ENCODE results near the gene NISCH. TPM values are rescaled to one million over a fixed set of nuclear protein-coding genes. Genes with fewer than 3 reads are reported as not detected.

The NISCH gene
- total and polyA plus RNA-seq, 9 donors: 47.2 to 91.9 (median 64.0) TPM

DNA sequence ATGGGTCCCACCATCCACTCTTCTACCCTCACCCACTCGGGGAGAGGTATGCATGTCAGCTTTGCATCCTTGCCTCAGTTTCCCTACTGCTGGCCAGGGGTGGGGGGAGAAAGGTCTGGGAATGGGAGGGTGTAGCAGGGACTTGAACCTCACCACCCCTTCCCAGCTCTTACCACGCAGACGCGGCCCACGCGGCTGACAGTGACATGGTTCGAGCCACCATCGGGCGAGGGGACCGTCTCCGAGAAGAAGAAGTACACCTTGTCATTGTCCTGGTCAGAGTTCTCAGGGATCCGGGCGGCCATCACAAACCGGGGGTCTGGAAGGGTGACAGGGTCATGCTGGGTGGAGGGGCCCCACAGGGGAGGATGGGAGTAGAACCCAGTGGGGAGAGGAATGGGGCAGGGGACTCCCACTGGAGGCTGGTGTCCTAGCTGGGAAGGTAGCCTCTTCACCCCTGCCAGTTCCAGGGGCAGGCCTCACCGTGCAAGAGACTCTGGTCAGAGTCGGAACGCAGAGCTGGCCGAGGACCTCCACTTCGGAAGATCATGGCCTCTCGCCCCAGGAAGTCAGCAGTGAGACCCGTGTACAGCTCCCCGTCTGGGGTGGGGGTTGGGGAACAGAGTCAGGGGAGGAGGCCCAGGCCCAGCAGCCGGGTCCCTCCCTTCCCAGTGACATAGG lies 14.2 kb upstream of the NISCH start:
- no peaks in the 10 kb centered on the region for H3K27me3 ChIP-seq (ENCODE audit: control insufficient read depth, insufficient read depth, low read length)

DNA sequence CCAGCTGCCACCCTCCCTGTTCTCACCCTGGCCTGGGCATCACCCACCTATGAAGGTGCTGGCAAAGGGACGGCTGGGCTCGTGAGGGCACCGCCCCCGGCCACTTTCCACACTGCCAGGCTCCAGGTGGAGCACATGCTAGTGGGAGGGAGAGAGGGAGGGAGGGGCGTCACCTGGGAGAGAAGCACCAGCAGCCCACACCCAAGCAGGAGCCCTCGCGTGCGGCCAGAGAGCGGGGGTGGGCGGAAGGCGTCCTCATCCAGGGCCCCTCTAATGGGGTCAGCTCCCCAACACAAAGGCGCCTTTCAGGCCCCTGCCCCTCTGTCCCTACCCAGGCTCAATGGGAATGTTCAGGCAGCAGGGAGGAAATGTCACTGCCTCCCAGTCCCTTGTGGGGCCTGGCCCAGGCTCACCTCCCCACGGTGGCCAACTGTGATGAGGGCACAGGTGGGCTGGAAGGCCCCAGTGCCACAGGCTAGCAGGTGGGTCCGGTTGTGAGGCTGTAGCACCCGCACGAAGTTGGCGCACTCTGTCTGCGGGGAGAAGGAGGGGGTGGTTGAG lies 13.6 kb upstream of the NISCH start:
- WGBS (ENCODE audit: insufficient coverage): 80% methylated on average over 13 of the region's 18 CpGs
- H3K36me3 ChIP-seq (ENCODE audit: control insufficient read depth, insufficient read depth, low read length): peaks cover 5% of the 10 kb centered on the region
- no peak overlapping the region for H3K4me3 ChIP-seq (ENCODE audit: low read length)
- peaks cover under 1% of the 10 kb centered on the region for H3K27me3 ChIP-seq (ENCODE audit: control insufficient read depth, insufficient read depth, low read length)
- H3K4me1 ChIP-seq (ENCODE audit: control insufficient read depth, insufficient read depth, low read length): peaks cover 52% of the 10 kb centered on the region
- H3K27ac ChIP-seq (ENCODE audit: low read length): no peak overlapping the region
- no peaks in the 10 kb centered on the region for H3K9me3 ChIP-seq (replicated peaks; ENCODE audit: control insufficient read depth, low read depth, low read length)
- no peak for DNase-seq

More for the DNA sequence above, 14.2 kb upstream of the NISCH start:
- Histone ChIP-seq H3K36me3 (ENCODE audit: control insufficient read depth, insufficient read depth, low read length) (peaks cover 5% of the 10 kb centered on the region), H3K4me1 (ENCODE audit: control insufficient read depth, insufficient read depth, low read length) (peaks cover 56% of the 10 kb centered on the region), H3K4me3 (ENCODE audit: low read length) (no peak overlapping the region), H3K27ac (ENCODE audit: low read length) (no peak overlapping the region), H3K9me3 (replicated peaks; ENCODE audit: control insufficient read depth, low read depth, low read length) (no peaks in the 10 kb centered on the region)
- 93% methylated on average over 17 of the region's 23 CpGs for WGBS (ENCODE audit: insufficient coverage)
- DNase-seq: no peak

DNA sequence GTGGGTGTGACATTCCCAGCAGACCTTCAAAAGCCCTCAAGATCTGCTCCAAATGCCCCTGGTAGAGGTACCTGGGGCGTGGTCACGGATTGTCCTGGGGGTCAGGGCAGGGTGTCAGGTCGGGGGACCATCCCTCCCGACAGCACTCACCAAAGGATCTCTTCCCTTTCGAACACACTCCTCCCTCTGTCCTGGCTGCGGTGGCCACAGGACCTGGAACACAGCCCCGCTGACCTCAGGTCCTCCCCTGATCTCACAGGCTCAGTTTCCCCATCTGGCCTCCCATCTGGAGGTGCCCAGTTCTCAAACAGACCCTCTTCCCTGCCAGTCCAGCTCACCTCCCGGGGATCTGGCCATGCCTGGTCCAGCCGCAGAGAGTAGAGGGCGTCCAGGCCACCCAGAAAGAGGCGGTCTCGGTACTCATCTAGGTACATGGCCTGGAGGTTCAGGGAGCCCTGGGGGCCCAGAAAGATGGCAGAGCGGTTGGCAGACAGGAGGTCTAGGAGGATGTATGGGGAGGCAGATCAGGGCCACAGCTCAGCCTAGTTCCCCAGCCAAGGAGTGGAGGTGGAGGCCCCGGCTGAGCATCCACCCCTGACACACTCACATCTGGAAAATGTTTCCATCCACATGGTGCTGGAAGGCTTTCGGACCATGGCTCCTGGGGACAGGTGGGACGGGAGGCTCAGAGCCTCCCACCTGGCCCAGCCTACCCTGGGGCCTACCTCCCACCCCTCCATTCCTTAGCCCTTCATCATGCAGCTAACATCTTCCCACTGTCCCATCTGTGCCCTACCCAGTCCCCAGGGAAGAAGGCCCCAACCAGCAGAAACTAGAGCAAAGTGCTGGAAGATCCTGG lies 12.8 kb upstream of the NISCH start:
- H3K36me3 ChIP-seq (ENCODE audit: control insufficient read depth, insufficient read depth, low read length): peaks cover 5% of the 10 kb centered on the region
- no peak overlapping the region for H3K4me3 ChIP-seq (ENCODE audit: low read length)
- 73% methylated on average over 15 of the region's 16 CpGs for WGBS (ENCODE audit: insufficient coverage)
- no peak for DNase-seq
- peaks cover 2% of the 10 kb centered on the region for H3K27me3 ChIP-seq (ENCODE audit: control insufficient read depth, insufficient read depth, low read length)
- H3K4me1 ChIP-seq (ENCODE audit: control insufficient read depth, insufficient read depth, low read length): peaks cover 46% of the 10 kb centered on the region
- no peaks in the 10 kb centered on the region for H3K9me3 ChIP-seq (replicated peaks; ENCODE audit: control insufficient read depth, low read depth, low read length)
- no peak overlapping the region for H3K27ac ChIP-seq (ENCODE audit: low read length)

DNA sequence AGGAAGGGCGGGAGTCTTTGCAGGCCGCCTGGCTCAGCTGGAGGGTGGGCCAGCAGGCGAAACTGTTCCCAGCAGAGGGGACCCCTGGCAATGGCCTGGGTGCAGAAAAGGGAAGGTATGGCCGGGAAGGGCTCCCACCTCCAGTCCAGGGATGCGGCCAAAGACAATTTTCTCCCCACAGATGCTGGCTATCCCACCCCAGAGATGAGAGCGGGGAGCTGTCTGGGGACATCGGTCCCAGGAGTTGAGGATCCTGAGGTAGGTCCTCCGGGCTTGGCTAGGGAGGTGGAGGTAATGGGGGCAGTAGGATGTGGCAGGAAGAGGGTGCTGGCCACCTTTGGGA lies 12.2 kb upstream of the NISCH start:
- WGBS (ENCODE audit: insufficient coverage): 44% methylated on average over 3 of the region's 8 CpGs
- Histone ChIP-seq H3K4me1 (ENCODE audit: control insufficient read depth, insufficient read depth, low read length) (peaks cover 41% of the 10 kb centered on the region), H3K27me3 (ENCODE audit: control insufficient read depth, insufficient read depth, low read length) (peaks cover 2% of the 10 kb centered on the region), H3K36me3 (ENCODE audit: control insufficient read depth, insufficient read depth, low read length) (peaks cover 5% of the 10 kb centered on the region), H3K4me3 (ENCODE audit: low read length) (no peak overlapping the region), H3K27ac (ENCODE audit: low read length) (no peak overlapping the region), H3K9me3 (replicated peaks; ENCODE audit: control insufficient read depth, low read depth, low read length) (no peaks in the 10 kb centered on the region)
- DNase-seq: no peak

DNA sequence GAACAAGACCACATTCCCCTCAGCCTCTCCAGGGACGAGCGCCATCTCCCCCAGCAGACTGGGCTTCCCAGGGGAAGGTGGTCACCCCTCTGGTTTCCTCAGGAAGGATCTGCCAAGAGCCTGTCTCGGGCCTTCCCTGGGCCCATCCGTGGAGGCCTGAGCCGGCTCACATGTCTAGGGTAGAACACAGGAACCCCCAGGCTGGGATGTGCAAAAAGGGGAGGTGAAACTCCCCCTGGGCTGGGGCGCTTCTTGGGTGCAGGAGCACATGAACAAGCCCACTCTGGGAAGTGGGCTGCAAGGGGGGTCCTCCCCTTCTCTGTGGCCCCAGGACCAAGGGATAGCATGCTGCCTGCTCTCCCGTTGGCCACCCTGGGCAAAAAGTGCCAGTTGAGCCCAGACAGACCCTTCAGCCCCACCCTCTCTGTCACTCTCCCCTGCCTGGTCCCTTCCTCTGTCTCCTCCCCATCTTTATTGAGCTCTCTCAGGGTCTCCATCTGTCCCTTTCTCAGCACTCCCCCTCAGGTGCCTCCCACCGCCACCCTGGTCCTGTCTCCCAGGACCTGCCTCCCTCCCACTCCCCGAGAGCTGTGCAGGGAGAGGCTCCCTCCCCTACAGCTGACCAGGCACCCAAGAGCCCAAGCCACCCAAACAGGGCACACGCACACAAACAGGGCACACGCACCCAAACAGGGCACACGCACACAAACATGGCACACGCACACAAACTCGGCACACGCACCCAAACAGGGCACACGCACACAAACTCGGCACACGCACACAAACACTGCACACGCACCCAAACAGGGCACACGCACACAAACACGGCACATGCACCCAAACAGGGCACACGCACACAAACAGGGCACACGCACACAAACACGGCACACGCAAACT lies 11.4 kb upstream of the NISCH start:
- Histone ChIP-seq H3K36me3 (ENCODE audit: control insufficient read depth, insufficient read depth, low read length) (peaks cover 5% of the 10 kb centered on the region), H3K4me3 (ENCODE audit: low read length) (peak overlapping the region; percentile 29), H3K27me3 (ENCODE audit: control insufficient read depth, insufficient read depth, low read length) (peaks cover 2% of the 10 kb centered on the region), H3K27ac (ENCODE audit: low read length) (no peak overlapping the region), H3K4me1 (ENCODE audit: control insufficient read depth, insufficient read depth, low read length) (peaks cover 37% of the 10 kb centered on the region), H3K9me3 (replicated peaks; ENCODE audit: control insufficient read depth, low read depth, low read length) (no peaks in the 10 kb centered on the region)
- WGBS (ENCODE audit: insufficient coverage): 84% methylated on average over 18 of the region's 25 CpGs
- no peak for DNase-seq

DNA sequence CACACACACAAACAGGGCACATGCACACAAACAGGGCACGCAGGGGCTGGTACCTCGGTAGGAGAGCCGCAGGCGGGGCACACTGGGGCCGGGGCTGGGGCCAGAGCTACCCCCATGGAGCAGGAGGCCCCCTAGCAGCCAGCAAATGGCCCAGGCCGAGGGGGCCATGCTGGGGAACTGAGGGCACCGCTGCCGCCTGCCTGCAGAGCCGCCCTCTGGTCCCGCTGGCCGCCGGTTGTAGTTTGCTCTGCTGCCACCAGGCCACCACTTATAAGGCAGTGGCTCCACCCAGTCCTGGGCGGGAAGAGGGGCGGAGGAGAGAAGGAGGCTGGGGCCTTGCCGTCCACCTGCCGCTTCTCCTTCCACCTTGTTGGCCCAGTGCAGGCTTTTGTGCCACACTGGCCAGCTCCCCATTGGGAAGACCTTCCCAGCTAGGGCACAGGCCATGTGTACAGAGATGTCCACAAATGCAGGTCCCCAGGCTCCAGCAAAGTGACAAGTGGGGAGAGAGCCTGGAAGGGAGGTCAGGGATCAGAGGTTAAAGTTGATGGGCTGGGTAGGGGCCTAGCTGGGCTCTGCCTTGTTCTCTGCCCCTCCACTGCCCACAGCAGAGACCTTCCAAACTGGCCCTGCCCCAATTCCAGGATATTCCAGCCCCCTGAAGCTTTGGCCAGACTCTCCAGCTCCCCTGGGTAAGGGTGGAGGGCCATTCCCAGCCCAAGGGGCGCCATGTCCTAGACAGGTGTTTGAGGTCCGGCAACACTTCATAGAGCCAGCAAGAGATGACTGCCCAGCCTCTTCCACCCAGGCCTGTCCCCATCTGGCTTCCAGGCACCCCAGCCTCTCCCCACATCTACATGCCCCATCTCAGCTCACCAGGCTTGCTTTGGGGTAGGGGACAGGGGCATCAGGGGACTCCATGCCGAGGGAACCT lies 10.3 kb upstream of the NISCH start, which contains the start of gene SEMA3G:
Gene SEMA3G (minus strand): TSS at position 244 of the 934 bp plus-strand sequence. CDS start 76 bp downstream, at position 168.
- 25% methylated on average over 16 of the region's 19 CpGs for WGBS (ENCODE audit: insufficient coverage)
- Histone ChIP-seq H3K27ac (ENCODE audit: low read length) (no peak within 1 kb of the TSS), H3K9me3 (replicated peaks; ENCODE audit: control insufficient read depth, low read depth, low read length) (no peaks in the 10 kb centered on the region), H3K27me3 (ENCODE audit: control insufficient read depth, insufficient read depth, low read length) (peaks cover 2% of the 10 kb centered on the region), H3K36me3 (ENCODE audit: control insufficient read depth, insufficient read depth, low read length) (peaks cover 5% of the 10 kb centered on the region), H3K4me1 (ENCODE audit: control insufficient read depth, insufficient read depth, low read length) (peaks cover 44% of the 10 kb centered on the region), H3K4me3 (ENCODE audit: low read length) (peak within 1 kb of the TSS; percentile 29)
- peak; percentile 58 for DNase-seq

DNA sequence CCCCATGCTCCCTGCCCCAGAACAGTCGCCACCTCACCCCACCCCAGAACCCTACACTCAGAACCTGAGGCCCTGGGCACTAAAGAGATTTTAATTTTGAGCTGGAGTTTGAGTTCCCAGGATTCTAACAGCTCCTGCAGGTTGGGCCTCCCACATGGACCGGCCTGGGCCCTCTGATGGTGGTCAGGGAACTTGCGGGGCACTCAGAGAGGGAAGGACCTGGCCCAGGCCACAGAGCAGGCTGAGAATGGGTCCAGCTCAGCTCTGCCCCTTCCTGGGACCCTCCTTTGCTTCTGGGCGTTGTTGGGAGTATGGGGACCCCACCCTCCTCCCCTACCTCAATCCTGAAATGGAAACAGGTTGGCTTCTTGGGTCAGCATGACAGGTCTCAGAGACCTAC lies 9.4 kb upstream of the NISCH start:
- no peak overlapping the region for H3K27ac ChIP-seq (ENCODE audit: low read length)
- 69% methylated on average over 3 of the region's 4 CpGs for WGBS (ENCODE audit: insufficient coverage)
- H3K36me3 ChIP-seq (ENCODE audit: control insufficient read depth, insufficient read depth, low read length): no peaks in the 10 kb centered on the region
- H3K4me1 ChIP-seq (ENCODE audit: control insufficient read depth, insufficient read depth, low read length): peaks cover 53% of the 10 kb centered on the region
- H3K27me3 ChIP-seq (ENCODE audit: control insufficient read depth, insufficient read depth, low read length): peaks cover 2% of the 10 kb centered on the region
- H3K9me3 ChIP-seq (replicated peaks; ENCODE audit: control insufficient read depth, low read depth, low read length): no peaks in the 10 kb centered on the region
- no peak for DNase-seq
- no peak overlapping the region for H3K4me3 ChIP-seq (ENCODE audit: low read length)

DNA sequence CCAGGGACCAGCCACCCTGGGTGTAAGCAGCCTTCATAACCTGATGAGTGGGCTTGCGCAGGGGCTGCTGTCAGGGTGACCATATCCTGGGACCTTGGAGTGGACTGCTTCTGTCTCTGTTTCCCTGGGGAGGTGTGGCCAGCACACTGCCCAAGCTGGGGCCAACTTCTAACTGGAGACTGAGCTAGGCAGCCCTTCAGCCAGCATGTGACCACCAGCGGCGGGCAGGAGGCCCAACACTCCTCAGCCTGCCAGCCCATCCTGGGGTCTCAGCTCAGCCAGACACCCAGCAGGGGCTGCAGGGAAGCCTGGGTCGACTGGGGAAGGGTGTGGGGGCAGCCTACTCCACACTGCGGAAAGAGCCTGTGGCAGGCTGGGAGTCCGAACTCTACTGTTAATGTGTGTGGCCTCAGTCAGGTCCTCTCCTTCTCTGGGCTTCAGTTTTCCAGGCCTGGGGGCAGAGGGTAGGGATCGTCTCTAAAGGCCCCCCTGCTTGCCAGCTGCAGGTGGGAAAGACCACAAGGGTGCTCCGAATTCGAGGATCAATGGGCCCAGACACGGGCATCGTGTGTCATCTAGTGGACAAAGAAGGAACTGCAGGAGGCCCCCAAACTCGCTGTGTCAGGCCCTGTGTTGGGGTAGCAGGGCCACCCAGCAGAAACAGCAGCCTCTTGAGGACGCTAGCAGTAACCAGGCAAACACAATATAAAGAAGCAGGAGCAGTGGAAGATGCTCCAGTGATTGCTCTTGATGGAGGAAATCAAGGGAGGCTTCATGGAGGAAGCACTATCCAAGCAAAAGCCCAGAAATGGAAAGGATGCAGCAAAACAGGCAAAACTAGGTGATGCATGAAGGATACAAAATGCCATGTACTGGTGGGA lies 8.5 kb upstream of the NISCH start:
- H3K36me3 ChIP-seq (ENCODE audit: control insufficient read depth, insufficient read depth, low read length): peaks cover under 1% of the 10 kb centered on the region
- DNase-seq: peak; percentile 68
- H3K27ac ChIP-seq (ENCODE audit: low read length): no peak overlapping the region
- 33% methylated on average over 6 of the region's 13 CpGs for WGBS (ENCODE audit: insufficient coverage)
- peaks cover 2% of the 10 kb centered on the region for H3K27me3 ChIP-seq (ENCODE audit: control insufficient read depth, insufficient read depth, low read length)
- no peak overlapping the region for H3K4me3 ChIP-seq (ENCODE audit: low read length)
- peaks cover 55% of the 10 kb centered on the region for H3K4me1 ChIP-seq (ENCODE audit: control insufficient read depth, insufficient read depth, low read length)
- no peaks in the 10 kb centered on the region for H3K9me3 ChIP-seq (replicated peaks; ENCODE audit: control insufficient read depth, low read depth, low read length)

Measured in muscle of leg (tissue), 11 donors.